ENCODE results near the gene UQCC2.

DNA sequence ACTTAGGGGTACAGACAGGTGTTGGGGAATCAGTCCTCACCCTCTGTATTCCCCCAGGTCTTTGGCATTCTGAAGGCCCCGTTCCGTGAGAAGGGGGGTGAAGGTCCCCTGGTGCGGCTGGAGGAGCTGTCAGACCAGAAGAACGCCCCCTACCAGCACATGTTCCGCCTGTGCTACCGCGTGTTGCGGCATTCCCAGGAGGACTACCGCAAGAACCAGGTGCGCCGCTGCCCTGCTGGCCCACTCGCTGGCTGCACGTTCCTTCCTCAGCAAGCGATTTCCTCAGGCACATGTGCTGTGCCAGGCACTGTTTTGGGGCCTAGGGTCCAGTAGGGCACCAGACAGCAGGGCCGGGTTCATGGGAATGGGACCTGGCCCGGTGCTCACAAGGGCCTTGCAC is 44.4 kb downstream of the UQCC2 start:
- no peak for TF ChIP-seq CTCF (IDR thresholded peaks at IDR 0.05; ENCODE audit: low read length)
- no peak for TF ChIP-seq EZH2 (IDR thresholded peaks at IDR 0.05; ENCODE audit: borderline replicate concordance, low read length)
